ENCODE data around the gene MEF2C. TPM values are rescaled to one million over a fixed set of nuclear protein-coding genes. Genes with fewer than 3 reads are reported as not detected.

Gene MEF2C
- total and polyA plus RNA-seq, 11 donors: 15.5 to 98.5 (median 56.2) TPM

GRCh38 chr5:88695232-88695631 is 187.8 kb downstream of the MEF2C start:
- Histone ChIP-seq H3K9me3 (no peaks in the 10 kb centered on the region), H3K27ac (no peak overlapping the region), H3K4me3 (no peak overlapping the region), H3K36me3 (no peaks in the 10 kb centered on the region), H3K27me3 (peaks cover 47 to 100% (median 80%) of the 10 kb centered on the region in 9 donors), H3K4me1 (peaks cover 0 to 29% (median 14%) of the 10 kb centered on the region in 12 donors)
- ATAC-seq (no peak), DNase-seq (no peak)
- TF ChIP-seq POLR2A (IDR thresholded peaks at IDR 0.05) (no peak), CTCF (IDR thresholded peaks at IDR 0.05) (no peak)
- 8 to 18% (median 12%) methylated on average over 19 of the region's 19 CpGs for WGBS, 4 donors
- intact Hi-C loops (cut with DNase I): loop anchor here in 1 of 10 donors (10.0 kb wide), 1 partner anchor 1270 kb away; no protein-coding TSS in a partner anchor

- Histone ChIP-seq H3K4me3 (no peak overlapping the region), H3K27me3 (peaks cover 58 to 100% (median 90%) of the 10 kb centered on the region in 9 donors), H3K27ac (no peak overlapping the region), H3K9me3 (no peaks in the 10 kb centered on the region), H3K4me1 (peaks cover 0 to 35% (median 18%) of the 10 kb centered on the region in 12 donors), H3K36me3 (no peaks in the 10 kb centered on the region)
- intact Hi-C loops (cut with DNase I): loop anchor here in 4 of 10 donors (5.0 to 10.0 kb wide), 4 partner anchors 552 to 1269 kb away; no protein-coding TSS in a partner anchor
- ATAC-seq (no peak), DNase-seq (no peak)
- TF ChIP-seq CTCF (IDR thresholded peaks at IDR 0.05): no peak
- TF ChIP-seq POLR2A (IDR thresholded peaks at IDR 0.05): no peak
- 9 to 19% (median 17%) methylated on average over 28 of the region's 28 CpGs for WGBS, 4 donors
Observed at GRCh38 chr5:88694023-88694679, 188.8 kb downstream of the MEF2C start.

- Histone ChIP-seq H3K4me3 (no peak overlapping the region), H3K36me3 (no peaks in the 10 kb centered on the region), H3K9me3 (no peaks in the 10 kb centered on the region), H3K27ac (no peak overlapping the region), H3K27me3 (peaks cover 63 to 100% (median 93%) of the 10 kb centered on the region in 9 donors), H3K4me1 (peaks cover 0 to 37% (median 18%) of the 10 kb centered on the region in 12 donors)
- intact Hi-C loops (cut with DNase I): loop anchor here in 4 of 10 donors (5.0 to 10.0 kb wide), 4 partner anchors 551 to 1269 kb away; no protein-coding TSS in a partner anchor
- 17 to 31% (median 25%) methylated on average over 25 of the region's 25 CpGs for WGBS, 4 donors
- ATAC-seq (no peak), DNase-seq (no peak)
- TF ChIP-seq CTCF (IDR thresholded peaks at IDR 0.05) (no peak), POLR2A (IDR thresholded peaks at IDR 0.05) (no peak)
Observed at GRCh38 chr5:88693071-88693932, 189.7 kb downstream of the MEF2C start.
